ENCODE results near the gene FRG2. TPM values are rescaled to one million over a fixed set of nuclear protein-coding genes. Genes with fewer than 3 reads are reported as not detected.
"Not testable (repeated sequence)": the region's sequence is repeated elsewhere in the genome, so short reads cannot be mapped to it uniquely, and the experiment has no call there.

The FRG2 gene
- total RNA-seq, 1 donor from 2014 or later, result not detected

DNA sequence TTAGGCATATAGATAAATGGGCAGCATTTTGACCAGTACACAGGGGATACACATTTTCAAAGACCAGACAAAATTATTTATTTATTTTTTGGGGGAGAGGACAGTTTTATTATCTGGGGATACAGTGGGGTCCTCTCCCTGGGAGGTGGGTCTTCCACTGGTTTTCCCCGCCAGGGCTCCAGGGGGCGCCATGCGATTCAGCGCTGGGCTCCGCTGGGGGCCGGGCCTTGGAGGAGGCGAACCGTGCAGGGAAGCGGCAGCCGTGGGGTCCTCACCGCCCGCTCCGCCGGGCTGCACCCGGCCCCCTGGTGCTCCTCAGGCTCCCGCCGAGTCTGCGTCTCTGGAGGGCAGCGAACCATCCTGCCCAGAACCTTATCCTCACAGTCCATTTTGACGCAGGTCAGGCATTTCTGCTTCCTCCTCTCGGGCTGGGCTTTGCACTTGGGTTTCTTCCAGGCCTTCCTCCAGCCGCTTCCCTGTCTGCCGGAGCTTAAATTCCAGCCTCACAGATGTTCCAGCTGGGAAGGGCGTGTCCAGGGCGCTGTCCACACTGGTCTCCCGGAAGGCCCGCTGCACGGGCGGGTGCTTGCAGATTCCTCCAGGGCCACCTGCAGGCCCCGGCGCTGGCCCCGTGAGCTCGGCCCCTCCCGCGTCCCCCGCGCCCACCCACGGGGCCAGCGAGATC lies 10.8 kb upstream of the FRG2 start:
- H3K36me3 Mint-ChIP-seq; H3K9ac ChIP-seq; H3K4me2 ChIP-seq; H3K36me3 ChIP-seq; H4K20me1 ChIP-seq (ENCODE audit: low read depth); H3K4me3 ChIP-seq; H3K4me3 Mint-ChIP-seq; H3K4me1 Mint-ChIP-seq; H3K27ac ChIP-seq; H2AFZ ChIP-seq (replicated peaks); H3K27me3 Mint-ChIP-seq (ENCODE audit: insufficient read depth, low read depth); H3F3A ChIP-seq (ENCODE audit: low read depth); H3K27ac Mint-ChIP-seq; H3K9me3 ChIP-seq (ENCODE audit: low read depth); H3K4me1 ChIP-seq; DNase-seq (ENCODE audit: low spot score); H3K79me2 ChIP-seq (ENCODE audit: low read depth); H3K9me3 Mint-ChIP-seq: not testable (repeated sequence)
- TF ChIP-seq CTCF (IDR thresholded peaks at IDR 0.05), result peak; percentile 24
- peaks cover 24% of the 10 kb centered on the region for H3K27me3 ChIP-seq

GRCh38 chr4:190031264-190031663 lies 4.2 kb upstream of the FRG2 start:
- H3K36me3 ChIP-seq; H3K4me3 ChIP-seq; H3K9ac ChIP-seq; H3K4me3 Mint-ChIP-seq; H3K27ac Mint-ChIP-seq; H2AFZ ChIP-seq (replicated peaks); H3K9me3 Mint-ChIP-seq; DNase-seq (ENCODE audit: low spot score); H3K9me3 ChIP-seq (ENCODE audit: low read depth); H3F3A ChIP-seq (ENCODE audit: low read depth); H3K79me2 ChIP-seq (ENCODE audit: low read depth); H3K27ac ChIP-seq; H3K4me2 ChIP-seq; H3K4me1 Mint-ChIP-seq; H3K36me3 Mint-ChIP-seq; H3K27me3 Mint-ChIP-seq (ENCODE audit: insufficient read depth, low read depth); H4K20me1 ChIP-seq (ENCODE audit: low read depth); H3K27me3 ChIP-seq; H3K4me1 ChIP-seq: not testable (repeated sequence)

DNA sequence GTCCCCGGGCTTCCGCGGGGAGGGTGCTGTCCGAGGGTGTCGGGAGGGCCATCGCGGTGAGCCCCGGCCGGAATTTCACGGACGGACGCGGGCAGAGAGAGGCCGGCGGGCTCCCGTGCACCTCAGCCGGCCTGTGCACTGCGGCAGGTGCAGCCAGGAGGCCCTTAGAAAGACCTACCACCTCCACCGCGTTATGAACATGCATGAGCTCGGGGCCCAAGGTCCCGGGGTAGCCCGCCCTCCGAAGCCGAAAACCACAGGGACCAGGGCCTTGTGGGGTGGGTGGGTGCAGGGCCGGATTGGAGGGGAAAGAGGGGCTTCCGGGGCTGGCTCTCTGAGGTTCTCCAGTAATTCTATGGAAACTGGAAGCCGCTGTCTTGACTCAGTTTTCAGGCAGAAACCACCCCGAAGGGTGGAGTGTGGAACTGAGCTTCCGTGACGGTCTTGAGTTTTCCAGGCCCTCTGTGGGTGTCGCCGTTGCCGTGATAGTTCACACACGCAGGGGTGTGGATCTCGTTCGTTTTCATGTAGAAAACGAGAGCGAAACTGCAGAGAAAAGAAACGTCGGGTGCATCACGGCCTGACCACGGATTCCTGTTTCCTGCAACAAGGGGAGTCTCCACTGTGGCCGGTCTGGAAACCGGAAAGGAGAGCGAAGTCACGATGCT lies 4.3 kb downstream of the FRG2 start:
- not testable (repeated sequence) for H3K4me3 Mint-ChIP-seq; H3K9me3 ChIP-seq (ENCODE audit: low read depth); H2AFZ ChIP-seq (replicated peaks); H3K4me1 ChIP-seq; H3K4me1 Mint-ChIP-seq; H3K79me2 ChIP-seq (ENCODE audit: low read depth); H3K36me3 ChIP-seq; H3K9ac ChIP-seq; H3K27ac ChIP-seq; H3K27ac Mint-ChIP-seq; H3K4me3 ChIP-seq; H3F3A ChIP-seq (ENCODE audit: low read depth); H4K20me1 ChIP-seq (ENCODE audit: low read depth); H3K27me3 Mint-ChIP-seq (ENCODE audit: insufficient read depth, low read depth); H3K36me3 Mint-ChIP-seq
- TF ChIP-seq EZH2phosphoT487 (IDR thresholded peaks at IDR 0.05) (peak; percentile 39), EZH2 (IDR thresholded peaks at IDR 0.05) (peak; percentile 24)
- peaks cover 29% of the 10 kb centered on the region for H3K9me3 Mint-ChIP-seq
- Histone ChIP-seq H3K4me2 (peak overlapping the region; percentile 27), H3K27me3 (peaks cover 56% of the 10 kb centered on the region)
- peak; percentile 4 for DNase-seq (ENCODE audit: low spot score)

DNA sequence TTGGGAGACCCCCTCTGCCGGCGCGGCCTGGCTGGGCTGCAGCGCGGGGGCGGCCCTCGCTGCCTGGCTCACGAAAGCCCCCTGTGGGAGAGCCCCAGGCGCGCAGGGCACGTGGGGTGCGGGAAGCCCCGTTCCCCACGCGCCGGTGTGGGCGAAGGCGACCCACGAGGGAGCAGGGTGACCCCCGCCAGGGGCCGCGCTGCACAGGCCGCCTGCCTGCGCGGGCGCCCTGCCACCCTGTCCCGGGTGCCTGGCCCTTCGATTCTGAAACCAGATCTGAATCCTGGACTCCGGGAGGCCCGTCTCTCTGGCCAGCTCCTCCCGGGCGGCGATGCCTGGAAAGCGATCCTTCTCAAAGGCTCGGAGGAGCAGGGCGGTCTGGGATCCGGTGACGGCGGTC lies 5.1 kb downstream of the FRG2 start:
- H3K27me3 ChIP-seq, result peaks cover 63% of the 10 kb centered on the region
- not testable (repeated sequence) for H3K27ac ChIP-seq; H3K4me3 Mint-ChIP-seq; H3K27ac Mint-ChIP-seq; H3F3A ChIP-seq (ENCODE audit: low read depth); H2AFZ ChIP-seq (replicated peaks); H3K4me1 Mint-ChIP-seq; H3K4me2 ChIP-seq; H3K36me3 Mint-ChIP-seq; H3K9ac ChIP-seq; H3K79me2 ChIP-seq (ENCODE audit: low read depth); H3K27me3 Mint-ChIP-seq (ENCODE audit: insufficient read depth, low read depth); H4K20me1 ChIP-seq (ENCODE audit: low read depth); H3K36me3 ChIP-seq; DNase-seq (ENCODE audit: low spot score); H3K9me3 ChIP-seq (ENCODE audit: low read depth); H3K4me1 ChIP-seq; H3K4me3 ChIP-seq
- H3K9me3 Mint-ChIP-seq, result peaks cover 32% of the 10 kb centered on the region
- TF ChIP-seq EZH2phosphoT487 (IDR thresholded peaks at IDR 0.05) (peak; percentile 57), EZH2 (IDR thresholded peaks at IDR 0.05) (peak; percentile 80)
